SU-DHL-6 (cell line): Measurements from ENCODE around the gene NYNRIN.
"Not testable (repeated sequence)": the region's sequence is repeated elsewhere in the genome, so short reads cannot be mapped to it uniquely, and the experiment has no call there.

Source experiments
- CTCF ChIP-seq: fragments of 200-600 bp; sonication (generic); IDR thresholded peaks from one replicate; pipeline ENCODE4 v1.5.1; 2017; ENCODE audit warnings: antibody characterized with exemption, mild to moderate bottlenecking, low read length, moderate library complexity; ENCODE audit not compliant: insufficient read depth, poor library complexity, severe bottlenecking
- EZH2phosphoT487 ChIP-seq: fragments of 200-600 bp; sonication (generic), shearing (Covaris generic); conservative IDR thresholded peaks from 2 replicates; pipeline ENCODE4 v1.6.1; 2018; ENCODE audit warnings: mild to moderate bottlenecking, antibody characterized with exemption, low read length, moderate library complexity, mixed read lengths

GRCh38 chr14:24354482-24354825 lies 44.3 kb upstream of the NYNRIN start:
- not testable (repeated sequence) for TF ChIP-seq CTCF, EZH2phosphoT487
